HUDEP-2 (cell line): Measurements from ENCODE around the gene RASA3.
A peak's percentile ranks its signal among the peaks of the same experiment; 100 is the strongest.
"Not testable (repeated sequence)": the region's sequence is repeated elsewhere in the genome, so short reads cannot be mapped to it uniquely, and the experiment has no call there.

Experiments used
- DNase-seq, 76 experiments: peaks; one replicate each; lab custom pipeline; 2025; ENCODE audit not compliant: unreplicated experiment in 76 of 76; lab: John Stamatoyannopoulos, UW

RASA3 gene

DNA sequence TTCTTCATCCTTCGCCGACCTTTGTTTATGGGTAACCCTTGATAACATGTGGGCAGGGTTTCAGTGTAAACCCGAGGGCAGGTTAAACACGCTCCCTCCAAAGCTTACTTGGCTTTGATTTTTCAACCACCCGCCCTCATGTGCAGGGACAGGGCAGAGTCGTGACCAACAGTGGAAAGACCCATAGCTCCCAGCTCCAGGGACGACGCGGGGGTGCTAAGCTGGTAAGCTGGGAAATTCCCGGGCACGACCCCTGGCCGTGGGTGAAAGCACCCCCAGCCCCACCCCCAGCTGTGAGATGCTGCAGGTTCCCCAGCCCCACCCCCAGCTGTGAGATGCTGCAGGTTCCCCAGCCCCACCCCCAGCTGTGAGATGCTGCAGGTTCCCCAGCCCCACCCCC, 17.8 kb downstream of the RASA3 start:
- DNase-seq, result not testable (repeated sequence)

DNA sequence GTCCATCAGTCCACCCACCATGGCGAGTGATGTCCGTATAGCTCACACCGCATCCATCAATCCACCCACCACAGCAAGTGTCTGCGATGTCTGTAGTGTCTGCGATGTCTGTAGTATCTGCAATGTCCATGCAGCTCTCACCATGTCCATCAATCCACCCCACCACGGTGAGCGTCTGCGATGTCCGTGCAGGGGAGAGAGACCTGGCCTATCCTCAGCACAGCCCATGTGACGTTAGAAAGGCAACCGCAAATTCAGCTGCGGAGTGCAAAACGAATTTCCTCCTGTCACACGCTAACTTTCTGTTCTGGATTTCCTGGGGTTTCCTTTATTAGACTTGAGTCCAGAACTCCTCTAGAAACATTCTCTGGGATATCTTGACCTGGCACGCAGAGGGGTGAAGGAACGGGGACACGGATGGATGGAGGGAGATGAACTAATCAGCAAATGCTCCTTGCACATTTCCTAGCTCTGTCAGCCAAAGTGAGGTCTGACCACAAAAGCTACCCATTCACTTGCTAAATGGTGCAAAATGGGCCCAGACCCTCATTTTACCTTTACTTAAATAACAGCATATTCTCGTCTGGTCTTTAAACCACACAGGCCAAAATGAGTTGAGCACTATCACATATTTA, 18.3 kb downstream of the RASA3 start:
- DNase-seq, result no peak

DNA sequence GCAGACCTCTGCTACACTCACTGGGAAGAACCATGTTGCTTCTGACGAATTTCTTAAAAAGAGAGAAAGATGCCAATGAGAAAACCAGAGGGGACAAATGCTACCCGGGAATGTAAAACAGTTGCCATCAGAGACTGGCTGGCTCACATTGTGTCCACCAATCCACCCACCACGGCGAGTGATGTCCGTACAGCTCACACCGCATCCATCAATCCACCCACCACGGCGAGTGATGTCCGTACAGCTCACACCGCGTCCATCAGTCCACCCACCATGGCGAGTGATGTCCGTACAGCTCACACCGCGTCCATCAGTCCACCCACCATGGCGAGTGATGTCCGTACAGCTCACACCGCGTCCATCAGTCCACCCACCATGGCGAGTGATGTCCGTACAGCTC, 19.0 kb downstream of the RASA3 start:
- not testable (repeated sequence) for DNase-seq

DNA sequence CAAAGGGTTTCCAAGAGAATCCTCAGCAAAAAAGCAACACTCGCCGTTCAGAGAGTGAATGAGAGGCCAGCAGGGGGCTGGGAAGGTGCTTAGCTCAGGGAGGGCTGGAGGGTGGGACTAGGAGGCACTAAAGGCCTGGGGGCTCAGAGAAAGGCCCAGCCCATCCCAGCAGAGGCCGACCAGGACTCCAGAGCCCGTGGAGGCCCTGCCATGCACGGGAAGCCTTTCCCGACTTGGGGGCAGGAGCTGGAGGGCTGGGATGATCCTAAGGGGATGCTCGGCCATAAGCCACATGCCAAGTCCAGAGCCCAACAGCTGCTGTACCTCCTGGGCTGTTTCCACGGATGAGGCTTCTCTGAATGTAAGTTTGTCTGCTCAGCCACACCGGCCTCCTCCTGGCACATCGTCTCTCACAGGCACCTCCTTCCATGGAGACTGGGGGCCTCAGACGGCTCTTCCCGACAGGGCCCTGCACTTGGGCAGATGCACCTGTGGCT, 19.5 kb downstream of the RASA3 start:
- no peak for DNase-seq

DNA sequence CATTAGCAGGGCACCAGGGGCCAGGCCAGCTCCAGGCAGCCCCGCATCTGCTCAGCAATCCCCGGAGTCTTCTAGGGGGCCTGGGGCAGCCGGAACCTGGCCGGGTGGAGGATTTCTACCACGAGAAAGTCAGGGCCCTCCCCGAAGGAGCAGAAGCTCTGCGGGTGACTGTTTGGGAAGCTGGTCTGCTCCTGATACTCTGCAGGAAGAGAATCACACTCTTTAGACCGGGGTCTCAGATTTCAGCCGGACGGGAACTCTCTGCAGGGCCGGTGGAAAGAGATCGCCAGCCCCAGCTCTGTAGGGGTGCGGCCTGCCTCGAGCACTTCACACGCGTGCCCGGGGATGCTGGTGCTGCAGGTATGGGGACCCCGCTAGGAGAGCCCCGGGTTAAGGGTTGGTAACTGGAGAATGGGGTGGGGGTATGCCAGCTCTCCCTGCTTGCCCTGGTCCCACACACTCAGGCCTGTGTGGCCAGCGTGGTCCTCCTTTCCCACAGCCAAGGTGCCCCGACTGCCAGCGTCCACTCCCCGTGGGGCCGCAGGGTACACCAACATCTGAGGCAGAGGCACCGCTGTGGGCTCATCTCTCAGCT, 20.1 kb downstream of the RASA3 start:
- DNase-seq, result no peak

DNA sequence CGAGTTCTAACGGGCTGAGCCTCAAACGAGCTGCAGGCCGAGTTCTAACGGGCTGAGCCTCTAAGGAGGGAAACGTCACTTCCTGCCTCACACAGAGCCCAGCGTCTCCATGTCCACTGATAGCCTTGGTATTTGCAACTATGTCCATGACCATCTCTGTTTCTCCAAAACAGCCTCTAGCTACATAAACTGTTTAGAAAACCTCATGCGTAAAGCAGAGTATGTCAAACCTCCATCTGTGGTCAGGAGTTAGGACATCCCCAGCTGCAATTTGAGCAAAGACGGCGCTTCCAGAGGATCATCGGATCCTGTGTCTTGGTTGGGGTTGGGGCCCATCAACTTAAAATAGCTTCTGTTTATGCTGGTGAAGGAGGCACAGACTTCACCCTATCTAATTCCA, 20.8 kb downstream of the RASA3 start:
- no peak for DNase-seq

DNA sequence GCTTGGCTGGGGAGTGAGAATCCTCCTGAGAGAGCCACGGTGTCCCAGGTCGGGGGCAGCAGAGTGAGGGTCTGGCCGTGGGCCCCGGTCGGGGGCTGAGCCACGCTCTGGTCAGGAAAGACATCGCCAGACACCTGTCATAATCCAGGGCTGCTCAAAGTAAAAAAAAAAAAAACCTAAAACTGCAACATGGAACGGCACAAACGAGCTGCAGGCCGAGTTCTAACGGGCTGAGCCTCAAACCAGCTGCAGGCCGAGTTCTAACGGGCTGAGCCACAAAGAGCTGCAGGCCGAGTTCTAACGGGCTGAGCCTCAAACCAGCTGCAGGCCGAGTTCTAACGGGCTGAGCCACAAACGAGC, 21.6 kb downstream of the RASA3 start:
- DNase-seq, result not testable (repeated sequence)

DNA sequence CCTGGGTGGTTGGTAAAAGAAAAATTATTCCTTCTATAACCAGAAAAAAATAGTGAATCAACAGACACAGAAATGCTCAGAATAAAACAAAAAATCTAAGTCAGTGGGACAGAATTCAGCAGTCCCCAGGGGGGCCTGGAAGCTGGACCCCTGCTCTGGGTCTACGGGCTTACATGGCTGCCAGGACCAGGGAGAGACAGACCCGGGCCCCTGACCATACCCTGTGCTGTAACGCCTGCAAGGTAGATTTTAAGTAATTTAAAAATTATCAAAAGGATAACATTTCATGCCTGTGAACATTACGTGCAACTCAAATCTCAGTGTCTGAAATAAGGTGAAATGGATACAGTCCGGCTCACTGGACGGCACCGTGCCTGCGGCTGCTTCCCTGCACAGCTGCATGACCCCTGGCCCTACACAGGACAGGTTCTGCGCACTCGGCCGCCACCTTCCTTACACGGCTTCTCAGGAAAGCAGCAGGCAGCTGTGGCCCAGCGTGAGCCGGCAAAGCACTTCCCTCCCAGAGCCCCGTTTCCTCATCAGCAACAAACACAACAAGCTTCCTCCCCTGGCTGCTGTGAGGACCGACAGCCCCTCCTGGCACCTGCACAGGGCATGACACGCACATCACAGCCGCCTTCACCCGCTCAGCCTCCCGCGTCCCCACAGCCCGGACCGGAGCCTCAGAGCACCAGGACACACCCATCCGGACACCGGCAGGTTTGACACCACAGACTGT, 22.2 kb downstream of the RASA3 start:
- peak in 1 of 76 experiments; percentile 22 for DNase-seq

DNA sequence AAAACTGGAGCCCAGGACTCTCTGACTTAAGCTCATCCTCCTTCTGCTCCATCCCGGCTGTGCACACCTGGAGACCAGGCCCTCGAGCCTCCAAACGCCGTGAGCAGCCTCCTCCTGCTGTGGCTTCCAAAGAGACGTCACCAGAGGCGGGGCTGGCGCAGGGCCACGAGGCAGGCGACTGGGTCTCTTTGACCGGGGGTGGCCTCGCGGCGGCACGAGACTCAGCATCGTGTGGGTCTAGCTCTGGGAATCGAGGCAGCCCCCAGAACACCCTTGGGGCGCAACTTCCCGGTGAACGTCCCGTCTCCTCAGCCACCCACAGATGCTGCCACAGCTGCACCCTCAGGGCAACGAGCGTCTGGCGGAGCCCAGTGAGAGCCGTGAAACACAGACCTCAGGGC, 22.8 kb downstream of the RASA3 start:
- DNase-seq, result no peak

DNA sequence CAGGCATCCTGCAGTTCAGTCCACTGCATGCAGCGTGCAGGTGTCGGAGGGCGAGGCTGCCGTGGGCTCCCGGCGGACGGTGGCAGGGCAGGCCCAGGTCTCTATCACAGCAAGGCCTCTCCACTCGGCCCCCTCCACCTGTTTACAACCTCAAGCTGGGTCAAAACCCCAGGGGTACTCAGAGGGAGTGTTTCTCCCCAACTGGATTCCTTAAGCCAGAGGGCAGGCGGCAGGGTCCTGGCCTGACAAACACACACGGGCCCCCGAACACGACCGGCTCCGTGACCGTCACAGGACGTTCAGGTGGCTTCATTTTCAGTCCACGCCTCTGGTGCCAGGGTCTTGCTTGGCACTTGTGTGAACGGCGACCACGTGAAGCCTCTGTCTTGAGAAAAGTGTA, 23.5 kb downstream of the RASA3 start:
- DNase-seq, result no peak

DNA sequence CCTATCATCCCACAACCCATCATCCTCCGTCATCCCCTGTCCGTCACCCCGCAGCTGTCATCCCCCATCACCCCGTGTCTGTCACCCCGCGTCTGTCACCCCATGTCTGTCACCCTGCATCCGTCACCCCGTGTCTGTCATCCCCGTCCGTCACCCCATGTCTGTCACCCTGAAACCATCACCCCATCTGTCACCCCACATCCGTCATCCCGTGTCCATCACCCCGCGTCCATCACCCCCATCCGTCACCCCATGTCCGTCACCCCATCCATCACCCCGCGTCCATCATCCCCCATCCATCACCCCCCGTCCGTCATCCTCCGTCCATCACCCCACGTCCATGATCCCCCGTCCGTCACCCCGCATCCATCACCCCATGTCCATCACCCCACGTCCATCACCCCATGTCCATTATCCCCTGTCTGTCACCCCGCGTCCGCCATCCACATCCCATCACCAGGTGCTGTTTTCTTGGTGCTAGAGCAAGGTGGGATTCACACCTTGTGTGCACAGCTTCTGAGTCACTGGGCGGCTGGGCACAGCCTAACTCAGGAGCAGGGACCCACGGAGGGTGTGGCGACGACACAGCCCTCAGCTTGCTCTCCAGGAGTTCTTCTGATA, 24.2 kb downstream of the RASA3 start:
- no peak for DNase-seq

DNA sequence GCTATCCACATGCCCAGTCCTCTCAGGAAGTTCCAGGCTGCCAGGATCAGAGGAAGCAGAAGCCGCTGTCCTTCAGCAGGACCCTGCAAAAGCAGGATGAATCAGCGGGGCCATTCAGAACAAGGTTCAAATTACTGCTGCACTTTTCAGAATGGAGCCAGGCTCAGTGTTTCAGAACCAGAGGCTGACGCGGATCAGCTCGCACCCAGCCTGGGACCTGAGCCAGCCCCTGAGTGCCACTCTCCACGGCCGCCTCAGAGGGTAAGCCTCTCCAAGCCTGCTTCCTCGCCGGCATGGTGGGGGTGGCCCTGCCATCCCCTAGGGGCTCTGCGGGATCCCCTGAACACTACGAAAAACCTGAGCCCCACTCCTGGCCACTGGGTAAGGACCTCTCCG, 24.7 kb downstream of the RASA3 start:
- DNase-seq, result no peak

DNA sequence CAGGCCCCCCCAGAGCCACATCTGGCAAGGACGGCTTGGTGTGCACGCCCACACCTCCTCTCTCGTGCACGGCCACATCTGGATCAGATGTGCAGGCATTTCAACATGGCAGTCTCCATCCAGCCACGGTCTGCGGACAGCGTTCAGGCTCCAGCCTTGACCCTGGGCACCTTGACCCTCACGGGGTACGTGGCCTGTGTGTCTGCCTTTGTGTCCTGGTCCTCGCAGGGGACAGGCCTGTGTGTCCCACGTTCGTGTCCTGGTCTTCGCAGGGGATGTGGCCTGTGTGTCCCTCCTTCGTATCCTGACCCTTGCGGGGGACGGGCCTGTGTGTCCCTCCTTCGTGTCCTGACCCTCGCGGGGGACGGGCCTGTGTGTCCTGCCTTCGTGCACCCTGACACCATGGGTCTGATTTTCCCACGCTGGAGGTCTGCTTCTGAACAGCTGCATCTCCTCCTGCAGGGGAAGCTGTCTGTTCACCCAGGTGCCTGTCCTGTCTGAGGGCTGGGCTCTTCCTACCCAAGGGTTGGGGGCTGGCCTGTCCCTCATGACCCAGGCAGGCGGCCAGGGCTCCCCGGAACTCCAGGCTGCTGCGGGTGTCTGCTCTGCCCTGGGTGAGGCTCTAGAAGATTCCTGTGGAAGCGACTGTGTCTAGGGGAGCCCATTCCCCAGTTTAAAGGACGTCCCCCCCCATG, 25.3 kb downstream of the RASA3 start:
- DNase-seq, result no peak

DNA sequence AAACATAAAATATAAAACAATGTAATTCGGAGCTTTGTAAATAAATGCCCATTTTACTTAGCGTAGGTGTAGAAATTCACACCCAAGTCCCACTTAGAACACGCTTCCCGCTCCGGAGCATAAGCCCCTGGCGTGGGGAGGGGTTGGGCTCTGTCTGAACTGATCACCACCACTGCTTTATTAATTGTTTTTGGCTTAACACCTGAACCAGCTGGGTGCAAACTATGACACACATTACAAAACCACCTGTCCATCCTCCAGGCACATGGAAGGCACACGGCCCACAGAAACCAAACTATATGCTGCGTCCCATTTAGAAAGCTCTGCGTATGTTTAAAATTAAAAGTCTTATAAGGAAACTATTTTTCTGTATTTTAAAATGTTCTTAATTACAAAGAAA, 25.9 kb downstream of the RASA3 start:
- DNase-seq, result no peak

DNA sequence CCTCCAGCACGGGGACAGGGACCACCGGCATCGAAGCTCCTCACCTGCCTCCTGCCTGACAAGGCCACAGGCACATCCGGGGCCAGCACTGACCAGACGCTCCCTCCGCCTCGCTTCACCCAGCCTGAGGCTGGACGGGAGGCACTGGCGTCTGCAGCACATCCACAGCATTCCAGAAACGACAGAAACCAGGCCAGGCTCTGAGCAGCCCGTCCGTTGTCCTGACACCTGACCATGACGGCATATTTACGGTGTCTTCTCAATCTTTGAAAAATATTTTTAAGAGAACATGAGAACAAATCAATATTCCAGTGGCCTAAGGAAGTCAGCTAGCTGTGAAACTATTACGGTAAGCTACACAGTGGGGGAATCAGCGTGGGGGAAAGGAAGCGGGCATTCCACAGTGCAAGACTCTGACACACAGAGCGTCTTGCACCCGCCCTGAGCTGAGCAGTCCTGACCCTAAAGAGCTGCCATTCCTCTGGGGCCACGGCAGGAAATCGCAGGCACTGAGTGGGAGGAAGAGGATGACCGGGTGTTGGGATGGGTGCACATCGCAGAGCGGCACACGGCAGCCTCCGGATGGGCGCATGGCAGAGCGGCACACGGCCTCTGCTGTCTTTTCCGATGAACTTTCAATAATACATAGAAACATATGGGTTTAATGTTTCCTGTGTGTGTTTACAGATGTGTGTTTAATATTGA, 26.8 kb downstream of the RASA3 start:
- DNase-seq, result no peak

DNA sequence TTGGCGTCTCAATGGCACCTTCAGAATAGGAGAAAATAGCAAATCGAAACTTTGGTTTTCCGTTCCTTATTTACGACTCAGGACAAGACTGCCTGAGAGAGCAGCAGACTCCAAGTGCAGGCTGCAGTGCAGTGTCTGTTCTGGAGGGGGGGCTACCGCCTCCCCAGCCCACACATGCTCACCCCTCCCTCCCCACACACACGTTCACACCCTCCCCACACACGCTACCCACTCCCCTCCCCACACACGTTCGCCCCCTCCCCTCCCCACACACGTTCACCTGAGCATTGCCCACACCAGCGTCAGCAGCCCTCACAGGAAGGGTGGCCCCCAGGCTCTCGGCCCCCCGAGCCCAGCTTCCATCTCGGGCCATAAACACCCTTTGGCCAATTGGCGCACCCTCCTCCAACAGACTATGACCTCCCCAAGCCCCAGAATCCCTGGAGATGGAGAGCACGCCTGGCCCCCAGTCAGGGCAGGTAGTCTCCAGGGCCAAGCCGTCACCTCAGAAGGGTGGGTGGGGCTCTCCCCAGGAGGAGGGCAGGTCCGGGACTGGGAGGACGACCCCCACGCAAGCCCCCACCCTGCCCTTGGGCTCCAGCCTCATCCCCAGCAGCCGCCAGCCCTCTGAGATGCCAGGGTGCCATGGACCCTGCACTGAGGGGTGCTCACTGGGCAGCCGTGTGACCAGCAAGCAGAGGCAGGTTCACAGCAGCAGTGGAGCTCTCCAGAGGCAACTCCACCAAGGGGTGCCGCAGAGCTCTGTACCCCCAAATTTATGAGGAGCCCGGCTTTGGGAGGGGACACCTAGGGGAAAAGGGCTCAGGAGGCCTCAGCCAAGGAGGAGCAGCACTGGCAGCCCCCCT, 27.5 kb downstream of the RASA3 start:
- DNase-seq, result no peak

DNA sequence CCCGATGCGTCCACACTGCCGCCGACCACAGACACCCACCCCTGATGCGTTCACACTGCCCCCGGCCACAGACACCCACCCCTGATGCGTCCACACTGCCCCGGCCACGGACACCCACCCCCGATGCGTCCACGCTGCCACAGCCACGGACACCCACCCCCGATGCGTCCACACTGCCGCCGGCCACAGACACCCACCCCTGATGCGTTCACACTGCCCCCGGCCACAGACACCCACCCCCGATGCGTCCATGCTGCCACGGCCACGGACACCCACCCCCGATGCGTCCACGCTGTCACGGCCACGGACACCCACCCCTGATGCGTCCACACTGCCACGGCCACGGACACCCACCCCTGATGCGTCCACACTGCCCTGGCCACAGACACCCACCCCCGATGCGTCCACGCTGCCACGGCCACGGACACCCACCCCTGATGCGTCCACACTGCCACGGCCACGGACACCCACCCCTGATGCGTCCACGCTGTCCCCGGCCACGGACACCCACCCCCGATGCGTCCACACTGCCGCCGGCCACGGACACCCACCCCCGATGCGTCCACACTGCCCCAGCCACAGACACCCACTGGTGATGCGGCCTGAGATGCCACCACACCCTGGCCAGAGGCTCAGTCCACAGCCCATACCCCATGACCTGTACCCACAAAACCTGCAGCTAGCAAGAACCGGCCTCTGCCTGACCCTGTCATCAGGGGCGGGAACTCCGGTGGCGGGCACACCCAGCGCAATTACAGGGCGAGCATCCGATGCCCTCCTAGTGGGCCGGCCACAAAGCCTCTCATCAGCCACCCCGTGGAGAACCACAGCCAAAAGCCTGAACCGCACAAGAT, 28.4 kb downstream of the RASA3 start:
- DNase-seq, result no peak

DNA sequence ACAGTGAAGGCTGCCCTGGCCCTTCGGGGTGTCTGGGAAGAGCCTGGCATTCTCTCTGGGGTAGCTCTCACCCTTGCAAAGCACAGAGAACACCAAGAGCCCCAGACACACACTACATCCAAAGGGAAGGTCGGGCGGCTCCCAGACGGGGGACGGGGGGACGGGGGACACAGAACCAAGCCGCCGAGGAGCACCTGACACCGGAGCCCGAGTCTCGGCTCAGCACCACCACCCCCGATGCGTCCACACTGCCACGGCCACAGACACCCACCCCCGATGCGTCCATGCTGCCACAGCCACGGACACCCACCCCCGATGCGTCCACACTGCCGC, 29.2 kb downstream of the RASA3 start:
- DNase-seq, result not testable (repeated sequence)
